ENCODE results near the gene GXYLT2.

Gene GXYLT2, protein sequence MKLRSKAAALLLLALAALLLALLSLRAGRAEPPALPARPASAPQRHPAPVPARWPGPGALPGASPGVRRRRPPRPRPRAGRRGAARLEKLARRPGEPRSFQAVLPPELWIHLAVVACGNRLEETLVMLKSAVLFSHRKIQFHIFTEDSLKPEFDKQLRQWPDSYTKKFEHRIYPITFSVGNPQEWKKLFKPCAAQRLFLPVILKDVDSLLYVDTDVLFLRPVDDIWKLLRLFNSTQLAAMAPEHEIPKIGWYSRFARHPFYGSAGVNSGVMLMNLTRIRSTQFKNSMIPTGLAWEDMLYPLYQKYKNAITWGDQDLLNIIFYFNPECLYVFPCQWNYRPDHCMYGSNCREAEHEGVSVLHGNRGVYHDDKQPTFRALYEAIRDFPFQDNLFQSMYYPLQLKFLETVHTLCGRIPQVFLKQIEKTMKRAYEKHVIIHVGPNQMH

DNA sequence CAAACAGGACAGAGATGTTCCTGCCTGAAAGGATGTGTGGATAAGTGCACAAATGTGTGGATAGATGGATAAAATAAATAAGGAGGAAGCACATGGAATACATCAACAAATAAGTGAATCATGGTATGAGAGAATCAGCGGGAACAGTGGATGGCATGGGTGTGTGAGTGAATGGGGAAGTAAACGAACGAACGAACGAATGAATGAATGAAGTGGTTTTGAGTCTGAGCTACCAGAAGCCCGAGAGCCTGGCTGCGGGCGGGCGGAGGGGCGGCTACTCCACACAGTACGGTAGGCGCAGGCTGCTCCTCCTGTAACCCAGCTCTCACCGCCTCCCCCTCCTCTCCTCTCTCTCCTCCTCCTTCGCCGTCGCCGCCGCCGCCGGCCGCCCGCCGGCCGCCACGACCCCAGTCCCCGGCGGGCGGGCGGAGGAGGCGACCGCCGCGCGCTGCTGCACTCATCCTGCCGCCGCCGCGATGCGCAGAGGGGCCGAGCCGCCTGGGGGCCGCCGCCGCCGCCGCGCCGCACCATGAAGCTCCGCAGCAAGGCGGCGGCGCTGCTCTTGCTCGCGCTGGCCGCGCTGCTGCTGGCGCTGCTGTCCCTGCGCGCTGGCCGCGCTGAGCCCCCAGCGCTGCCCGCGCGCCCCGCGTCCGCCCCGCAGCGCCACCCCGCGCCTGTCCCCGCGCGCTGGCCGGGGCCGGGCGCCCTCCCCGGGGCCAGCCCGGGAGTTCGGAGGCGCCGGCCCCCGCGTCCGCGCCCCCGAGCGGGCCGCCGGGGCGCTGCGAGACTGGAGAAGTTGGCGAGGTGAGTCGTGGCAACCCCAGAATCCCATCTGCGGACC lies at the start of gene GXYLT2:
Gene GXYLT2, plus strand, starts transcription at position 342 of the 841 bp plus-strand sequence. Its CDS starts 188 bp downstream, at position 530.
- peak; percentile 70 for DNase-seq (ENCODE audit: low spot score)

DNA sequence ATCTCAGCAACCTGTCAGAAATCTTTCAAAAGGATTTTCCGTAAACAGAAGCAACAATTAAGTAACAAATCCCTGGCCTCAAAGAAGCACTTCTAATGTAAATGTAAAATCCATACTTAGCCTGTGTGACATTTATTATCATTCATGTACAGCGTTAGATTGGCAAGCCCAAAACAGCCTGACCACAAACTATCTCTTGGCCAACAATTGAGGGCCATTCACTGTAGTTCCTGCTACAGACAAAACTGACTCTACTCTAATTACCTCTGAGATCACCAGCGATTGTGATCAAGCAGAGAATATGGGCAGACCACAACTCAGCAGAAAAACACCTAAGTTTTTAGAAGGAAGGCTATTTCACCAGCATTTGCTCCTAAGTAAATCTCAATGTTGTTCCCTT lies 48.8 kb upstream of the GXYLT2 start:
- DNase-seq (ENCODE audit: low spot score): no peak

DNA sequence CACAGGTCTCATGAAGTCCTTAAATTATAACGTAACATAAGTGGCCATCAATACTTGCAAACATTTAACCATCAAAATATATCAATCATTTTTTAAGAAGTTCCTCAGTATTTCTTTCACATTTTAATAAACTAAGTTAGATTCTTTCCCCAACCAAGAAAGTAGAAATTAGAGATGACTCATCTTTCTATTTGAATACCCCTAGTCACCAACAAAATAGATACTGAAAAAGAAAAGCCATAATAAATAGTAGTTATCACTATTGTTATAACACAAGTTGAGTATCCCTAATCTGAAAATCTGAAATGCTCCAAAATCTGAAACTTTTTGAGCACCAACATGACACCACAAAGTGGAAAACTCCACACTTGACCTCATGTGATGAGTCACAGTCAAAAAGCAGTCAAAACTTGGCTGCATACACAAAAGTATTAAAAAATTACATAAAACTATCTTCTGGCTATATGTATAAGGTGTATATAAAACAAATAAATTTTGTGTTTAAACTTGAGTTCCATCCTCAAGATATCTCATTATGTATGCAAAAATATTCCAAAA lies 43.3 kb upstream of the GXYLT2 start:
- no peak for DNase-seq (ENCODE audit: low spot score)

DNA sequence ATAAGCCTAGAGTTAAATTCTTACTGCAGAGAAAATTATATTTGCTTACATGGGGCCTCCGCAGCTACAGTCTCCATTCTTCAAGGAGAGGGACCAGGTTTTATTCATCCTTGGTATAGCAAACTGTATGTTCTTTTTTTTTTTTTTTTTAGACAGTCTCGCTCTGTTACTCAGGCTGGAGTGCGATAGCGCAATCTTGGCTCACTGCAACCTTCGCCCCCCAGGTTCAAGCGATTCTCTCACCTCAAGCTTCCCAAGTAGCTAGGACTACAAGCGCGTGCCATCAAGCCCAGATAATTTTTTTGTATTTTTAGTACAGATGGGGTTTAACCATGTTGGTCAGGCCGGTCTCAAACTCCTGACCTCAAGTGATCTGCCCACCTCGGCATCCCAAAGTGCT lies 41.7 kb upstream of the GXYLT2 start:
- DNase-seq (ENCODE audit: low spot score): no peak

DNA sequence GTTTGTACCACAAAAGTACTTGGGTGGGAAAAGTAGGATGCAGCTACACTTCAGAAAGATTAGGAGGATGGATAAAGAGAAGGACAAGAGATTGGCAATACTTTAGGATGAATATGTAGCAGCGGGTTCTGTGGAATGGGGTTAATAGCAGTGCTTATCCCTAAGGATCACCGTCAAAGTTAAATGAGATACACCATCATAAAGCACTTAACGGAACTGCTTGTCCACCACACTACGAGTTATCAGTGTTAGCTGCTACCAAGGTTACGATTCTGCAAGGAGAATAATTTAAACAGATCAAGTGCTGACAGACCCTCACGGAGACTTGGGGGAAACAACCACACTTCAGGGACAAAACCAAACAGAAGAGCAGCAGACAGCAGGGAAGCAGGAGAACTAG lies 40.6 kb upstream of the GXYLT2 start:
- DNase-seq (ENCODE audit: low spot score): no peak

DNA sequence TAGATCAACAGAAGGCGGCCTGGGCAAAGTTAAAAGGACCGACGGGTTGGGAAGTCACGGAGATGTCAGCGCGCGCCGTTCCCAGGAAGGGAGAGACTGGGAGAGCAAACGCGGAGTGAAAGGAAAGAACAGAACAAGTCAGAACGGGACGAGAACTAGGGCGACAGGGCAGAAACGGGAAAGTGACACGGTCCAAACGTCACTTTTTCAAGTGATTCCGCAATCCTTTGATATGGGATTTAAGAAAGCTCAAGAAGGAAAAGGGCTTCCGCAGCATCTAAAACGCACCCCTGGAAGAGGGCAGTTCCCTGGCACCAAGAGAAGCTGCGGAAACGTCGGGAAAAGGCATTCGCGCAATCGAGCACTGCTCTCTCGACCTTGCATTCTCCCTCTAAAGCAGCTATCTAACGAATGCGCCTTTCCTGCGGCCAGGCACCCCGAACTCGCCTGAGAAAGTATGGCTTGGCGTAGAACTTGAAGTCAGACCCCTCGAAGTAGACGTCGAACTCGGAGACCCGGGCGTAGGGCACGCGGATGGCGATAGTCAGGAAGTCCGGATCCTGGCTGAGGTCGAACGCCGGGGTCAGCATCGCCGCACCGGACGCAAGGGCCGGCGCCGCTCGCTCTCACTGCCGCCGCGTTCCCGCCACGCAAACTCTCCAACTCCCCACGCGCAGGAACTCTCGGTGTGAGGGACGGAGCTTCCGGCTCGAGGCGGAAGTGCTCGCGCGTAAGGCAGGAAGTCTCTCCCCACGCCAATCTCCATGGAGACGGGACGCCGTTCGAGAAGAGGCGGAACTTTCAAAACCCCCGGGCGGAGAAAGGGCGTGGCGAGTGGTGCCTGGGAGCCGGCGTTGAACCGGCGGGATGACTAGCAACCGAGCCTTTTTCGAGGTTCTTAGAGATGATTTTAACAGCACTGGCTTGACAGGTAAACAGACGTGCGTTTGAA lies 39.8 kb upstream of the GXYLT2 start, which contains the start of gene SHQ1:
Gene SHQ1, minus strand, starts transcription at position 695 of the 952 bp plus-strand sequence. Its CDS starts 105 bp downstream, at position 590.
- peak; percentile 93 for DNase-seq (ENCODE audit: low spot score)

DNA sequence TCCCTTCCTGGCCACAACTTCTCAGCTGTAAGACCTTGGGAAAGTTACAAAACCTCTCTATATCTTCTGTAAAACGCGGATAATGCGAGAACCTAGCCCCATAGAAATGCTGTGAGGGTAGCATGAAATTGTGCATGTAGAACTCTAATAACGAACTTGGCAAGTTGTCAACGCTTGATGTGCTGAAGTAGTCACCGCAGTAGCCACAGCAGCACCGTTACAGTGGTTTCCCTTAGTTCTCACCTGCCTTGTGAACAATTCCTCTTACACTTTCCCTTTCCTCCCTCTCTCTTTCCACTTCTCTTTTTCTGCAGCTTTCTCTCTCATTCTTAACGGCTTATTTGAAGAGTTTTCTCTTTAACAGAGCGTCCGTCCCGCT lies 39.2 kb upstream of the GXYLT2 start:
- no peak for DNase-seq (ENCODE audit: low spot score)

DNA sequence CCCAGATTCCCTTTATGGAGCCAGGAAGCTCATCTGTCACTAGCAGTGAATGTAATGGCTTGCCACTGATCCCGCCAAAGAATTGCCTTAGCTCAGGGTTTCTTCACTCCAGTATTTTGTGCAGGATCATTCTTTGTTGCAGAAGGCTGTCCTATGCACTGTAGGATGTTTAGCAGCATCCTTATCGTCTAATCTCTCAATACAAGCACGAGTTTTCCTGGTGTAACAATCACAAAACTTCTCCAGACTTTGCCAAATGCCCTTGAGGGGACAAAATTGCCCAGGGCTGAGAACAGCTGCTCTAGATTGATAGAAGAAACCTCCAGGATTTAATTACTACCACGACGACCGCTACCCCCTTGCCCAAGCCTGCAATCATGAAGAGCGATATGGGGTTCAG lies 32.8 kb upstream of the GXYLT2 start:
- no peak for DNase-seq (ENCODE audit: low spot score)

DNA sequence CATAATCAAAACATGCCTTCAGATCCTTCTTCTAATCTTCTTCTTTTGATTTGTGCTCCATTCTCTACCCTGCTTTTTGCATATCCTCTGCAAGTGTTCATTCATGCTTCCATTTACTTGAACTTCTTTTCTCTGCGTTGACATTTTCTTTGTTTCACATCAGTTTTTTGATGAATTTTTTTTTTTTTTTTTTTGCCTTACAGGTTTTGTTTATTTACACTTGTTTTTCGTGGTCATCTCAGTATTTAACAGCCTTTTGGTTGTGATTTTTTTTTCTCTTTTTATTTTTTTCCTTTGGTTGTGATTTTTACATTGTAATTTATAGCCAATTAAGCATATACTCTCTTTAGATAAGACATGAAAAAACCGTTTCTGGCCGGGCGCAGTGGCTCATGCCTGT lies 27.8 kb upstream of the GXYLT2 start:
- no peak for DNase-seq (ENCODE audit: low spot score)

DNA sequence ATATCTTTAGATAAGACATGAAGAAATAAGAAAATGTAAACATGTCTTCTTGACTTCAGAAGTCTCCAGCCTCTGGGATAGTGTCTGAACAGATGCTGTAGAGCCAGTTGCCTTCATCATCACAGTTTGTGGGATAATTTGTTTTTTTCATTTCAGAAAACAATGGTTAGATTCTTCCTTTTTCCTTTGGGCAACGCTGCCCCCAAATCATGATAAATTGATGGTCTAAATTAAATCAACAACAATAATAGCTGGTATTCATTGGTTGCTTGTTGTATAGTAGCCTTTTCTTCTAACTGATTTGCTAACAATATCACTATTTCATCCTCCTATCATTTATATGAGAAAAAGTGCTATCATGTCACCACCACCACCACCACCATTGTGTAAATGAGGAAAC lies 27.0 kb upstream of the GXYLT2 start:
- DNase-seq (ENCODE audit: low spot score): no peak

DNA sequence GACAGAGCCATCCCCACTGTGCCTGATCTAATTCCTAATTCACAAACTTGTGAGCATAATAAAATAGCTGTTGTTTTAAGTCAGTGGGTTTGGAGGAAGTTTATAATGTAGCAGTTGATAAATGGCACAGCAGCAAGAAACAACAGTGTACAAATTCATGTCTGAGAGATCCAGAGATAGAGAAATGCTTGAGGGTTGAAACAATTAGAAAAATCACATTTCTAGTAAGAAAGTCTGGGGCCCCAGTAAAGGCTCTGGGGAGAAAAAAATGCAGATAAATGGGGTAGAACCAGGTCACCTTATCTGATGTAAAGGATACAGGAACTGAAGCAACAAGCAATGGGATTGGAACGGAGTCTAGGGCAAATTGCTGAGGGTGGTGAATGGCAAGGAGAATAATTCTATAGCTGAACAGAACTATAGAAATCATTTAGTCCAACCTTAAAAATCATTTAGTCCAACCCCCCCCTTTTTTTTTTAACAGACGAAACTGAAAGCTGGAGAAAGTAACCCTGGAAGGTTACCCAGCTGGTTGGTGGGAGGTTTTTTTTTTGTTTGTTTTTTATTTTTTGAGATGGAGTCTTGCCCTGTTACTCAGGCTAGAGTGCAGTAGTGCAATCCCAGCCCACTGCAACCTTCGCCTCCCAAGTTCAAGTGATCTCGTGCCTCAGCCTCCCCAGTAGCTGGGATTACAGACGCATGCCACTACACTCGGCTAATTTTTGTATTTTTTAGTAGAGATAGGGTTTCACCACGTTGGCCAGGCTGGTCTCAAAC lies 25.3 kb upstream of the GXYLT2 start:
- DNase-seq (ENCODE audit: low spot score): no peak

DNA sequence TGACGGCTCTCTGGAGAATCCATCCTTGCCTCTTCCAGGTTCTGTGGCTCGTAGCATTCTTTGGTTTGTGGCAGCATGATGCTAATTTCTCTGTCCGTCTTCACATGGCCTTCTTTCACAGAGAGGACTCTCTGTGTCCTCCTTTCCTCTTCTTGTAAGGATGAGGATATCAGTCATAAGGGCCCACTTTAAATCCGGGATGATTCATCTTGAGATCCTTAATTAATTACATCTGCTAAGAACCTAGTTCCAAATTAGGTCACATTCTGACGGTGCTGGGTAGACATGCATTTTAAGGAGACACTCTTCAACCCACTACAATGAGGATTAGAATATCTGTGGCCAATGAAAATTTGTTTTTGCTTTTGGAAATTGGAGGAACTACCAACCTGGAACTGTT lies 15.7 kb upstream of the GXYLT2 start:
- peak; percentile 46 for DNase-seq (ENCODE audit: low spot score)

DNA sequence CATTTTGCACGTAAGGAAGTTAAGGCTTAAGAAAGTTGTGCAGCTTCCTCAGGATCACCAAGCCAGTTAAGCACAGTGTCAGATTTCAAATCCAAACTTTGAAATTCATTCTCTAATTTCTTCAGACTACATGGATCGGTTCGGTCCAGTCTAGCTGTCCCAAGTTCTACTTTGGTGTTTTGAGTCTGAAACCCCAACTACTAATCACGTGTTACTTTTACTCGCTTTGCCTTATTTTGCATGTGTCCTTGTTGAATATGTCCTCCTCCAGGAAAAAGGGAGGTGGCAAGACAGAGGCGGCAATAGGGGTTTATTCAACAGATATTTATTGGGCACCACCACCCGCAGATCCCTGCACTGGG lies 522 bp upstream of the GXYLT2 start:
- no peak for DNase-seq (ENCODE audit: low spot score)

DNA sequence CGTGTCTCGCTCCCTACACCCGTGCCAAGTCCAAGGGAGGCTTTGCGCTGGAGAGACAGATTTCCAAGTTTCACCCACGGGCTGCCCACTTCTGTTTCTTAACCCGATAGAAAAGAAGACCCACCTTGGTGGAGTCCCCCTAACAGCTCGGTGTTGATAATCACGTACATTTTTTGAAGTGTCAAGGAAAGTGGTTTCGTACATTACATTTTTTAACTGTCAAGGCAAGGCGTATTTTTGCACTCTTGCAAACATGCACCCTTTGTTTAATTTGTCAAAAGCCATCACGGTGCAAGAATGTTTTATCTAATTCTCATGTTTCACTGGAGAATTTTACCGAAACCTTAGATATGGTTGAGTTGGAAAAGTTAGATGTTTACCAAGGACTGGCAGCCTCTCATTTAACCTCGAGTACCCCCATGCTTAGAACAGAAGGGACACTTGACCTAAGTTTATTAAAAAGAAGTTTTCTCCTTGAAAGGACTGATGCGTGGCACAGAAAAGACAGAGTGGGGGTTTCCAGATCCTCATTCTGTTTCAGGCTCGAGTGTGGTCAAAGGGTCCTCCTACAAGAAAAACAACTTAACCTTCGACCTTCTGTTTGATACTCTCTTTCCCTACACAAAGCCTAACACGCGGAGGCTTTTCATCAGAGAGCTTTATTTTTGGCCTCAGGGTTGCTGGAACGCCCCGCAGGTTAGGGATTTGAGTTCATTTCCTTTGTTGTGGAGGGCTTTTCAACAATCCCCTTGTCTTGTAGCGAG lies 882 bp downstream of the GXYLT2 start:
- DNase-seq (ENCODE audit: low spot score): no peak

DNA sequence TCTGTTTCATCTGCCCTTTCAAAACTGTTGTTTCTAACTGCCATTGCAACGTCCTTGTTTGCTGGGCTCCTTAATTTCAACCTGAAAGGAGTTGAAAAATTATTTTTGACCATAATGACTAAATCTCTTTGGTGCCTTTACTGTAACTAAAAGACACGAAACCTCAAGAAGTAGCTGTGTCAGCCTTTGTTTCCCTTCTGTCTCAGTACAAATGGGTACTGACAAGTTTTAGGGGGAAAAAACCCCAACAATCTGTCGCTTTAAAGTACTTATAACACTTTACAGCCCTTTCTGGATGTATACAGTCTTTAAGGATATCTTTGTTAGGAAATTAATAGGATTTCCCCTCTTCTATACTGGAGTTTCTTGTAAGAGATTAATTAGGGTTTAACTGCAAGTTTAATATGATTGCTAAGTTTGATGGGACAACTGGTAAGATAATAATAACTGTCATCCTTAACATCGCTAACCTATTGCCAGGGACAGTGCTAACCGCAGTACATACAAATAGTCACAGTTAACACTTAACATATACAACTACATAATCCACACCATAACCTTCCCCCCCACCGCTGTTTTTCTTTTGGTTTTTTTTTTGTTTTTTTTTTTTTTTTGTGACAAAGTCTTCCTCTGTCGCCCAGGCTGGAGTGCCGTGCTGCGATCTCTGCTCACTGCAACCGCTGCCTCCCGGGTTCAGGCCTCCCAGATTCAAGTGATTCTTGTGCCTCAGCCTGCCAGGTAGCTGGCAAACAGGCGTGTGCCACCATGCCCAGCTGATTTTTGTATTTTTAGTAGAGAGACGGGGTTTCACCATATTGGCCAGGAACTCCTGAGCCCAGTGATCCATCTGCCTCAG lies 1.7 kb downstream of the GXYLT2 start:
- DNase-seq (ENCODE audit: low spot score): no peak

DNA sequence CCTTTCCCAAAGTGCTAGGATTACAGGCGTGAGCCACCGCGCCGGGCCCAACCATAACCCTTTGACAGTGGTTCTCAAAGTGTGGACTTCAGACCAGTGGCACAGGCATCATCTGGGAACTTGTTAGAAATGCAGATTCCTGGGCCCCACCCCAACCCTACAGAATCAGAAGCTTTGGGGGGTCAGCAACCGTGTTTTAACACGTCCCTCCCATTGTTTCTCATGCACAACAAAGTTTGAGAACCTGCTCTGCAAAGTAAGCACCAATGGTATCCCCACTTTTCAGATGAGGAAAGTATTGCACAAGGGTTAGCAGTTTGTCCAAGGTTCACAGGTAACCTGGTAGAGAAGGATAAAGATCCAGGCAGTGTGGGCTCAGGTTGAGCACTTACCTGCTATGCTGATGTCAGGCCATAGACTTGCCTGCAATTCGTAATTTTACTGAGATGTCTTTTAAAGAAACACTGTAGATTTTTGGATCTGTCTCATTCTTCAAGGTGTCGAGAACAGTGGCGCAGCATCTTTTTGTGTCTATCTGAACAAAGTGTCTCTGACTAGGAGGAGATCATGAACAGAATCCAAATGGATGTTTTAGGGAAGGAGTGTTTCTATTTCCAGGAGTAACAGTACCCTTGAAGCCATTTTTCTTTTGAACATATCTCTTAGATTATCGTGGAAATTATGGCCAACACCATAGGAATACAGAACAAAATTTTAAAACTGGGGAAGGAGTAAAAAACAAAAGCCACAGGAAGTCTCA lies 2.5 kb downstream of the GXYLT2 start:
- DNase-seq (ENCODE audit: low spot score): no peak

DNA sequence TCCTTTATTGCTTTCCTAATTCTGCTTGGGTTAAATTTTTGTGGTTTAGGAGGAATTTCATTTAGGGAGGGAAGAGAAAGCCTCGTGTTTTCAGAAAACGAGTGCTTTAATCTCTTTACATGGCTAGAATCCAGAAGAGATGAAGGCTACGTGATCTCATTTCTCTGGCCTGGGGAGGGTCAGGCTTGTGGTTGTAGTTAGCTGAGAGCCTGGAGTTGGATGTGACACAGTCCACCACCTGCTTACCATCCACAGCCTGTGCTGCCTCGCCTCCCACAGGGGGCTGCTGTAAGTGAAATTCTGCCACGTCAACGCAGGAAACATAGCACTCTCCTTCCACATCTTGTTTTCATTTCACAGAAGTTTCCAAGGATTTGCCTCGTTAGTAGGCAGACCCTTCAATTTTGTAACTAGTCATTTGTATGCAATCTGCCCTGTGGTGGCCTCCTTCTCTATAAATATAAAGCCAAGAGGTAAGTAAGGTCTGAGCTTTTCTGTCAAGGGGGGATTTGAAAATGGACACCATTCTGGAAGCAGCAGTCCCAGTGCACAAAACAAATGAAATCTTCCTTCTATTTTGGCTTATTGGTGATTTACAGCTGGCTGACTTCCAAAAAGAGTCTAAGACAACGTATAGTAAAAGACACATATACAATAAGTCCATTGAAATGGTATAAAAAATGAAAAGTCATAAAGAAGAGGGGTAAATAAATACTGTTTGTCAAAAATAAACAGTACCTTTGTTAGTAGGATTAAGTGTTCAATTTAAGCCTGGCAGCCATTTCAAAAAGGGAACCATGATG lies 3.4 kb downstream of the GXYLT2 start:
- peak; percentile 81 for DNase-seq (ENCODE audit: low spot score)

Measured in AG08396 (cell line).